HCT116 (cell line): ENCODE data around the gene FKBP4. TPM values are rescaled to one million over a fixed set of nuclear protein-coding genes. Genes with fewer than 3 reads are reported as not detected.

Experiments used
- ATAC-seq: fragments of 200-7000 bp; cut with Tn5 transposase; 2 replicates; pipeline ENCODE4 v1.9.1; 2020; ENCODE audit warnings: mild to moderate bottlenecking, moderate library complexity
- BruUV-seq: library from RNA; stranded (reverse); fragments of 400-500 nt; replicated peaks from 2 replicates; lab custom pipeline; 2021; lab: Mats Ljungman, UMichigan
- CTCF ChIA-PET: fragments of 300-600 bp; sonication (Branson Sonifier 250); formaldehyde crosslinking; loops from one replicate; lab custom pipeline; 2021; ENCODE audit warnings: antibody characterized with exemption; lab: Charles Lee
- POLR2A ChIA-PET: fragments of 300-600, 350-600 bp; sonication (Branson Sonifier 250); formaldehyde crosslinking; loops from one replicate; lab custom pipeline; 2021; ENCODE audit warnings: antibody characterized with exemption; lab: Charles Lee
- RAD21 ChIA-PET, 2 experiments: fragments of 300-600 bp; sonication (Branson Sonifier 250); formaldehyde crosslinking; loops; one replicate each; lab custom pipeline; 2023; ENCODE audit warnings: low total read pairs in 2 of 2; ENCODE audit not compliant: uncharacterized antibody in 2 of 2, unreplicated experiment in 2 of 2, low non-redundant PET in 1 of 2; lab: Charles Lee
- DNase-seq: peaks from one replicate; pipeline ENCODE4 v3.0.0-alpha.2; 2010; ENCODE audit warnings: low read depth, low spot score
- H2AFZ ChIP-seq: fragments of 200-600 bp; shearing (Covaris generic), sonication (generic); 2 replicates; pipeline ENCODE4 v1.6.1; 2017; ENCODE audit warnings: low read depth, mixed run types, mixed read lengths, antibody characterized with exemption, low read length; ENCODE audit not compliant: poor library complexity, severe bottlenecking
- H3K27ac ChIP-seq: 2 replicates; pipeline ENCODE4 v1.5.1; 2012; ENCODE audit warnings: low read depth, low read length
- H3K27me3 ChIP-seq: fragments of 200-600 bp; sonication (generic); 2 replicates; pipeline ENCODE4 v1.6.1; 2016; ENCODE audit warnings: mixed run types, low read length, mixed read lengths; ENCODE audit not compliant: insufficient read depth
- H3K36me3 ChIP-seq, 2 experiments: fragments of 200-500 bp in 1 of 2; fragments of 200-600 bp in 1 of 2; sonication (Bioruptor generic) in 1 of 2; sonication (generic) in 1 of 2; 2 replicates each; pipeline versions ENCODE4 v1.5.1 to v1.6.1; 2014 to 2016; ENCODE audit warnings: low read length in 2 of 2, inconsistent platforms in 1 of 2, mixed read lengths in 1 of 2, mixed run types in 1 of 2; ENCODE audit not compliant: insufficient read depth in 2 of 2, control insufficient read depth in 1 of 2
- H3K4me1 ChIP-seq, 2 experiments: fragments of 200-600 bp in 1 of 2; sonication (generic) in 1 of 2; 2 replicates each; pipeline versions ENCODE4 v1.5.1 to v1.6.1; 2012 to 2017; ENCODE audit warnings: low read length in 2 of 2, inconsistent platforms in 1 of 2, mild to moderate bottlenecking in 1 of 2, mixed read lengths in 1 of 2, mixed run types in 1 of 2, moderate library complexity in 1 of 2; ENCODE audit not compliant: insufficient read depth in 2 of 2, control insufficient read depth in 1 of 2
- H3K4me2 ChIP-seq: fragments of 200-600 bp; sonication (generic); 2 replicates; pipeline ENCODE4 v1.6.1; 2017; ENCODE audit warnings: mixed run types, low read length, mixed read lengths
- H3K4me3 ChIP-seq, 2 experiments: fragments of 200-600 bp in 1 of 2; sonication (generic) in 1 of 2; replicated peaks in 1 of 2; 2 replicates each; pipeline ENCODE4 v1.5.1; 2011 to 2016; ENCODE audit warnings: low read length in 2 of 2, control low read depth in 1 of 2, low read depth in 1 of 2, mild to moderate bottlenecking in 1 of 2, mixed read lengths in 1 of 2, mixed run types in 1 of 2
- H3K79me2 ChIP-seq: fragments of 200-600 bp; sonication (generic); 2 replicates; pipeline ENCODE4 v1.6.1; 2017; ENCODE audit warnings: mild to moderate bottlenecking, mixed run types, low read length, moderate library complexity, mixed read lengths; ENCODE audit not compliant: insufficient read depth
- H3K9ac ChIP-seq: fragments of 200-600 bp; sonication (generic); 2 replicates; pipeline ENCODE4 v1.6.1; 2016; ENCODE audit warnings: low read length, mixed read lengths
- H3K9me2 ChIP-seq: fragments of 200-600 bp; sonication (generic), shearing (Covaris generic); 2 replicates; pipeline ENCODE4 v1.6.1; 2017; ENCODE audit warnings: mixed run types, mild to moderate bottlenecking, moderate library complexity; ENCODE audit not compliant: insufficient read depth
- H3K9me3 ChIP-seq, 2 experiments: fragments of 200-500 bp in 1 of 2; fragments of 200-600 bp in 1 of 2; sonication (Bioruptor generic) in 1 of 2; sonication (generic) in 1 of 2; 2 replicates each; pipeline ENCODE4 v1.6.1; 2014 to 2017; ENCODE audit warnings: low read length in 2 of 2, mixed read lengths in 2 of 2, inconsistent platforms in 1 of 2, low read depth in 1 of 2, mild to moderate bottlenecking in 1 of 2, mixed run types in 1 of 2, moderate library complexity in 1 of 2; ENCODE audit not compliant: control insufficient read depth in 1 of 2, insufficient read depth in 1 of 2
- H4K20me1 ChIP-seq: fragments of 200-600 bp; sonication (generic), shearing (Covaris generic); 2 replicates; pipeline ENCODE4 v1.6.1; 2017; ENCODE audit warnings: mixed run types, mild to moderate bottlenecking, moderate library complexity; ENCODE audit not compliant: insufficient read depth
- CBX3 ChIP-seq: IDR thresholded peaks from 2 replicates; pipeline ENCODE4 v1.6.1; 2012; ENCODE audit warnings: low read depth
- CEBPB ChIP-seq: IDR thresholded peaks from 2 replicates; pipeline ENCODE4 v1.6.1; 2012; ENCODE audit warnings: low read depth
- ELF1 ChIP-seq: IDR thresholded peaks from 2 replicates; pipeline ENCODE4 v1.6.1; 2012; ENCODE audit warnings: low read depth, borderline replicate concordance
- EZH2 ChIP-seq: fragments of 200-600 bp; sonication (generic); IDR thresholded peaks from 2 replicates; pipeline ENCODE4 v1.6.1; 2017; ENCODE audit warnings: antibody characterized with exemption, mixed run types
- EZH2phosphoT487 ChIP-seq: fragments of 200-600 bp; IDR thresholded peaks from 2 replicates; pipeline ENCODE4 v1.6.1; 2018; ENCODE audit warnings: antibody characterized with exemption, borderline replicate concordance
- POLR2A ChIP-seq: IDR thresholded peaks from 2 replicates; pipeline ENCODE4 v1.7.0; 2011; ENCODE audit warnings: borderline replicate concordance; ENCODE audit not compliant: insufficient read depth, insufficient read length; ENCODE audit errors: extremely low read depth
- POLR2AphosphoS5 ChIP-seq: IDR thresholded peaks from 2 replicates; pipeline ENCODE4 v1.6.1; 2011; ENCODE audit warnings: mild to moderate bottlenecking, low read depth, low read length, moderate library complexity
- RAD21 ChIP-seq: IDR thresholded peaks from 2 replicates; pipeline ENCODE4 v1.6.1; 2012; ENCODE audit warnings: low read depth, mild to moderate bottlenecking
- SIN3A ChIP-seq: IDR thresholded peaks from 2 replicates; pipeline ENCODE4 v1.6.1; 2012; ENCODE audit warnings: low read depth
- TCF7L2 ChIP-seq: IDR thresholded peaks from 2 replicates; pipeline ENCODE4 v1.7.0; 2011; ENCODE audit warnings: borderline replicate concordance, inconsistent platforms; ENCODE audit not compliant: insufficient read depth, insufficient read length; ENCODE audit errors: extremely low read depth
- YY1 ChIP-seq: IDR thresholded peaks from 2 replicates; pipeline ENCODE4 v1.6.1; 2011; ENCODE audit warnings: low read length, low read depth, moderate library complexity, mild to moderate bottlenecking; ENCODE audit not compliant: insufficient replicate concordance; ENCODE audit errors: extremely low read depth
- ZFX ChIP-seq: fragments of 450-650 bp; IDR thresholded peaks from 2 replicates; pipeline ENCODE4 v1.6.1; 2017
- ZNF274 ChIP-seq: fragments of 200-500 bp; sonication (Bioruptor generic); IDR thresholded peaks from 2 replicates; pipeline ENCODE4 v1.6.1; 2014; ENCODE audit warnings: mild to moderate bottlenecking, low read depth, low read length, inconsistent platforms
- intact Hi-C: fragments of 100-400 bp; cut with micrococcal nuclease; formaldehyde crosslinking; loops from 2 replicates; pipeline ENCODE4 v1.10.0; 2022
- total RNA-seq: library from RNA; stranded (reverse); gene quantifications from one replicate; pipeline ENCODE4 v1.2.1, GENCODE V29; 2021; ENCODE audit not compliant: unreplicated experiment
- TF ChIP-seq, protein P1 (sequence below): IDR thresholded peaks from 2 replicates; pipeline ENCODE4 v1.6.1; 2012; ENCODE audit warnings: low read depth
- TF ChIP-seq, protein P2 (sequence below): IDR thresholded peaks from 2 replicates; pipeline ENCODE4 v1.6.1; 2012
- TF ChIP-seq, protein P3 (sequence below): IDR thresholded peaks from 2 replicates; pipeline ENCODE4 v1.6.1; 2011; ENCODE audit warnings: mild to moderate bottlenecking, low read length, moderate library complexity; ENCODE audit not compliant: insufficient replicate concordance; ENCODE audit errors: extremely low read depth
- TF ChIP-seq, protein P4 (sequence below), 3 experiments: fragments of 200-600 bp in 1 of 3; sonication (generic) in 1 of 3; IDR thresholded peaks in 2 of 3; conservative IDR thresholded peaks in 1 of 3; 2 replicates each; pipeline ENCODE4 v1.5.1; 2012 to 2017; ENCODE audit warnings: low read depth in 2 of 3, low read length in 2 of 3, antibody characterized with exemption in 1 of 3, borderline replicate concordance in 1 of 3, control low read depth in 1 of 3, mild to moderate bottlenecking in 1 of 3, mixed read lengths in 1 of 3, mixed run types in 1 of 3, moderate library complexity in 1 of 3; ENCODE audit not compliant: insufficient read depth in 1 of 3

FKBP4 gene
- total RNA-seq, 1 experiment from 2014 or later: 178 TPM

DNA sequence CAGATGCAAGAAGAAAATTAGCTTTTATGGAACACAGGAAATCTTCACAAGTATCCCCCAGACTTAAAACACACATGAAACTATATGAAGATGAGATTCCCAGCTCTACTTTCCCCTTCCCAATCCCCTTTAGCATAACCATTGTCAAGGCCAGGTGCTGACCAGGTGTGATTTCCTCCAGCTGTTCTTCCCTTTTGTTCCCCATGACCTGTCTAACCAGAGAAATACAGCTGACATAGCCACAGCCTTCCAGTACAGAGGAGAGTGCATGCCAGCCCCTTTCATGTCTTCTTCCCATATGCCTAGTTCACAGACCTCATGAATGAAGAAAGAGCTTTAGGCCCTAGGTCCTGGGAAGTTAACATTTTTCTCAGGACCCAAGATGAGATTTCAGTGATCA, 43.5 kb upstream of the FKBP4 start:
- CTCF ChIA-PET: interaction anchor here (2.2 kb wide), 1 partner anchor 32 kb away, joined by 9 read pairs; no protein-coding TSS in a partner anchor
- Histone ChIP-seq H3K9me3 (no peaks in the 10 kb centered on the region), H3K27me3 (peaks cover 50% of the 10 kb centered on the region), H3K9me2 (no peaks in the 10 kb centered on the region), H2AFZ (no peak overlapping the region), H3K4me2 (no peak overlapping the region)
- ATAC-seq: no peak
- TF ChIP-seq POLR2AphosphoS5 (no peak), SIN3A (no peak), TCF7L2 (no peak), RAD21 (no peak), POLR2A (no peak), ZNF274 (no peak), EZH2 (no peak), CEBPB (no peak), ELF1 (no peak), YY1 (no peak), EZH2phosphoT487 (no peak), CBX3 (no peak), ZFX (no peak)
- TF ChIP-seq, protein P1, sequence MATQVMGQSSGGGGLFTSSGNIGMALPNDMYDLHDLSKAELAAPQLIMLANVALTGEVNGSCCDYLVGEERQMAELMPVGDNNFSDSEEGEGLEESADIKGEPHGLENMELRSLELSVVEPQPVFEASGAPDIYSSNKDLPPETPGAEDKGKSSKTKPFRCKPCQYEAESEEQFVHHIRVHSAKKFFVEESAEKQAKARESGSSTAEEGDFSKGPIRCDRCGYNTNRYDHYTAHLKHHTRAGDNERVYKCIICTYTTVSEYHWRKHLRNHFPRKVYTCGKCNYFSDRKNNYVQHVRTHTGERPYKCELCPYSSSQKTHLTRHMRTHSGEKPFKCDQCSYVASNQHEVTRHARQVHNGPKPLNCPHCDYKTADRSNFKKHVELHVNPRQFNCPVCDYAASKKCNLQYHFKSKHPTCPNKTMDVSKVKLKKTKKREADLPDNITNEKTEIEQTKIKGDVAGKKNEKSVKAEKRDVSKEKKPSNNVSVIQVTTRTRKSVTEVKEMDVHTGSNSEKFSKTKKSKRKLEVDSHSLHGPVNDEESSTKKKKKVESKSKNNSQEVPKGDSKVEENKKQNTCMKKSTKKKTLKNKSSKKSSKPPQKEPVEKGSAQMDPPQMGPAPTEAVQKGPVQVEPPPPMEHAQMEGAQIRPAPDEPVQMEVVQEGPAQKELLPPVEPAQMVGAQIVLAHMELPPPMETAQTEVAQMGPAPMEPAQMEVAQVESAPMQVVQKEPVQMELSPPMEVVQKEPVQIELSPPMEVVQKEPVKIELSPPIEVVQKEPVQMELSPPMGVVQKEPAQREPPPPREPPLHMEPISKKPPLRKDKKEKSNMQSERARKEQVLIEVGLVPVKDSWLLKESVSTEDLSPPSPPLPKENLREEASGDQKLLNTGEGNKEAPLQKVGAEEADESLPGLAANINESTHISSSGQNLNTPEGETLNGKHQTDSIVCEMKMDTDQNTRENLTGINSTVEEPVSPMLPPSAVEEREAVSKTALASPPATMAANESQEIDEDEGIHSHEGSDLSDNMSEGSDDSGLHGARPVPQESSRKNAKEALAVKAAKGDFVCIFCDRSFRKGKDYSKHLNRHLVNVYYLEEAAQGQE: no peak
- TF ChIP-seq, protein P2, sequence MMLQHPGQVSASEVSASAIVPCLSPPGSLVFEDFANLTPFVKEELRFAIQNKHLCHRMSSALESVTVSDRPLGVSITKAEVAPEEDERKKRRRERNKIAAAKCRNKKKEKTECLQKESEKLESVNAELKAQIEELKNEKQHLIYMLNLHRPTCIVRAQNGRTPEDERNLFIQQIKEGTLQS: no peak
- TF ChIP-seq, protein P3, sequence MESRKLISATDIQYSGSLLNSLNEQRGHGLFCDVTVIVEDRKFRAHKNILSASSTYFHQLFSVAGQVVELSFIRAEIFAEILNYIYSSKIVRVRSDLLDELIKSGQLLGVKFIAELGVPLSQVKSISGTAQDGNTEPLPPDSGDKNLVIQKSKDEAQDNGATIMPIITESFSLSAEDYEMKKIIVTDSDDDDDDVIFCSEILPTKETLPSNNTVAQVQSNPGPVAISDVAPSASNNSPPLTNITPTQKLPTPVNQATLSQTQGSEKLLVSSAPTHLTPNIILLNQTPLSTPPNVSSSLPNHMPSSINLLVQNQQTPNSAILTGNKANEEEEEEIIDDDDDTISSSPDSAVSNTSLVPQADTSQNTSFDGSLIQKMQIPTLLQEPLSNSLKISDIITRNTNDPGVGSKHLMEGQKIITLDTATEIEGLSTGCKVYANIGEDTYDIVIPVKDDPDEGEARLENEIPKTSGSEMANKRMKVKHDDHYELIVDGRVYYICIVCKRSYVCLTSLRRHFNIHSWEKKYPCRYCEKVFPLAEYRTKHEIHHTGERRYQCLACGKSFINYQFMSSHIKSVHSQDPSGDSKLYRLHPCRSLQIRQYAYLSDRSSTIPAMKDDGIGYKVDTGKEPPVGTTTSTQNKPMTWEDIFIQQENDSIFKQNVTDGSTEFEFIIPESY: no peak
- TF ChIP-seq, protein P4, sequence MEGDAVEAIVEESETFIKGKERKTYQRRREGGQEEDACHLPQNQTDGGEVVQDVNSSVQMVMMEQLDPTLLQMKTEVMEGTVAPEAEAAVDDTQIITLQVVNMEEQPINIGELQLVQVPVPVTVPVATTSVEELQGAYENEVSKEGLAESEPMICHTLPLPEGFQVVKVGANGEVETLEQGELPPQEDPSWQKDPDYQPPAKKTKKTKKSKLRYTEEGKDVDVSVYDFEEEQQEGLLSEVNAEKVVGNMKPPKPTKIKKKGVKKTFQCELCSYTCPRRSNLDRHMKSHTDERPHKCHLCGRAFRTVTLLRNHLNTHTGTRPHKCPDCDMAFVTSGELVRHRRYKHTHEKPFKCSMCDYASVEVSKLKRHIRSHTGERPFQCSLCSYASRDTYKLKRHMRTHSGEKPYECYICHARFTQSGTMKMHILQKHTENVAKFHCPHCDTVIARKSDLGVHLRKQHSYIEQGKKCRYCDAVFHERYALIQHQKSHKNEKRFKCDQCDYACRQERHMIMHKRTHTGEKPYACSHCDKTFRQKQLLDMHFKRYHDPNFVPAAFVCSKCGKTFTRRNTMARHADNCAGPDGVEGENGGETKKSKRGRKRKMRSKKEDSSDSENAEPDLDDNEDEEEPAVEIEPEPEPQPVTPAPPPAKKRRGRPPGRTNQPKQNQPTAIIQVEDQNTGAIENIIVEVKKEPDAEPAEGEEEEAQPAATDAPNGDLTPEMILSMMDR (IDR thresholded peaks at IDR 0.05 in 2 of 3, conservative IDR thresholded peaks at IDR 0.05 in 1 of 3; ENCODE audit: borderline replicate concordance in 1 of 3, insufficient read depth in 1 of 3, low read depth in 2 of 3, low read length in 2 of 3): no peak
- TF ChIP-seq, all 23 proteins: peak for 0
- H3K27ac ChIP-seq: no peak overlapping the region
- no peaks in the 10 kb centered on the region for H3K4me1 ChIP-seq
- intact Hi-C loops: no loop called here
- H3K9ac ChIP-seq: no peak overlapping the region
- ChIA-PET RAD21 (interaction anchor here in 1 of 2 experiments (0.9 kb wide), 1 partner anchor 33 kb away, joined by 3 read pairs; no protein-coding TSS in a partner anchor), POLR2A (no interaction called here)
- H3K36me3 ChIP-seq: no peaks in the 10 kb centered on the region
- no peaks in the 10 kb centered on the region for H4K20me1 ChIP-seq
- H3K4me3 ChIP-seq: no peak overlapping the region
- H3K79me2 ChIP-seq: no peaks in the 10 kb centered on the region
- DNase-seq: no peak
- BruUV-seq: no TSS peak
